Suppressor macrophage (primary cell): Measurements from ENCODE around the gene HSD3B7.
"Not testable (repeated sequence)": the region's sequence is repeated elsewhere in the genome, so short reads cannot be mapped to it uniquely, and the experiment has no call there.

Experiments used
- DNase-seq, 4 experiments: peaks; one replicate each; pipeline ENCODE4 v3.0.0-alpha.2; 2020 to 2022

HSD3B7 gene

DNA sequence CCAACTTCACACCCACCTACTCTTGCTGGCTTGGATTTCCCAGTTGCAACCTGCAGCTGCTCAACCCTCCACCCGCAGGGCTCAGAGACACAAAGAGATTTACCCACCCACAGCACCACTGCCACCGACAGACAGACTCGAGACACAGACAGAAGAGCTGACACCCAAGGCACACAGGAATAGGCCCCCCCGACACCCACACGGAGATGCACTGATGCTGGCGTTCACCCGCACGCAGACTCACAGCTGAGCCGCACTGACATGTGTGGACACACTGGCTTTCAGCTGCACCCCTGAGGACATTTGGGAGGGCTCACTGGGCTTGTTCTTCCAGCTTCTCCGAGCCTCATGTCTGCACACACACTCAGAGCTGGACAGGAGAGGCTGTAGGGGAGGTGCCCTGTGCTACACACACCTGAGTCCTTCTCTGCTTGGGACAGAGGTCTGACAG lies 17.3 kb downstream of the HSD3B7 start:
- no peak for DNase-seq

DNA sequence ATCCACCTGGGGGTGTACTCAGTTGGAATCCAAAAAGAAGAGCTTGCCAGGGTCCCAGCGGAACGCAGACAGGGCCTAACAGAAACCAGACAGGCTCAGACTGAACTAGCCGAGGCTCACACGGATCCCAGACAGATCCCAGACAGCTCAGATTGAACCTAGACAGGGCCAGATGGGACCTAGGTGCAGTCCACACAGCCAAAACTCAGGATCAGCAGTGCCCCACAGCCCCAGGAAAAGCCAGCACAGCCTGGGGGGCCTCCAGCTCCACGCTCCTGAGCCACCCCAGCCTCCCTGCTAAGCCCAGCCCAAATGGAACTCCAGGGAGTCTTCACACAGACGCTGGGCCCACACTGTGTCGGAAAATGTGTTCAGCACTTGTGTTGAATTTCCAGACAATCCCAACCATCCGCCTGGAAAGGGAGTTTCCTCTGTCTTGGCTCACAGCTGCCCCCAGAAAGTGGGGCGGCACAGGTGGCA lies 17.9 kb downstream of the HSD3B7 start:
- DNase-seq = no peak

DNA sequence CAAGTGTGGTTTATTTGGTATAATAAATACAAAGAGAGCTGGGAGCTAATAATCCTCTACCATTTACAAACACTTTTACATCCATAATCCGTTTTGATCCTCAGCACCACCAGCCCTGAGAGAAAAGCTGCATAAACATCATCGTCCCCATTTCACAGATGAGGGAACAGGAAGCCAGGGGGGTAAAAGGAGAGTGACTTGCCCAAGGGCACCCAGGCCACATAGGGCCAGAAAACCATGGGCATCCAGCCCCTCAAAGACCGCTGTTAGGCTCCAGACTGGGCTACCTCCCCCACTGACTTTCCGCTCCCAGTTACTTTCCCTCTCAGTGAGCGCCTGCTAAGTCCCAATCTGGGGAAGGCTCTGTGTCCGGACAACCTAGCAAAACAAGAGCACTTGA lies 18.7 kb downstream of the HSD3B7 start:
- no peak for DNase-seq

- DNase-seq = no peak
Measured at GRCh38 chr16:31004658-31005057, 19.7 kb downstream of the HSD3B7 start.

GRCh38 chr16:31005350-31006085 lies 20.5 kb downstream of the HSD3B7 start:
- DNase-seq = peak; percentile 54 to 79 (median 76)

DNA sequence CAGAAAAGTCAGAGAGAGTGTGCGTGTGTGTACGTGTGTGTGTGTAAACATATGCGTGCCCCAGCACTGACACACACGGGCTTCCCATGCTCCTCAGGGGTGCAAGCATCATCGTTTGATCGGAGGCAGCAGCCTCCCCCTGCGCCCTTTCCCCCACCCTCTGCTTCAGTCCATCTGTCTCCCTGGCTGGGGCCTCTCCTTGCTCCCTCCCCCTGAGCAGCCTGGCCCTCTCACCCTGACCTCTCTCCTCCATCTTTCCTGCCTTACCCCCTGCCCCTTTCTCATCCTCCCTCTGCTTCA lies 21.0 kb downstream of the HSD3B7 start:
- no peak for DNase-seq

DNA sequence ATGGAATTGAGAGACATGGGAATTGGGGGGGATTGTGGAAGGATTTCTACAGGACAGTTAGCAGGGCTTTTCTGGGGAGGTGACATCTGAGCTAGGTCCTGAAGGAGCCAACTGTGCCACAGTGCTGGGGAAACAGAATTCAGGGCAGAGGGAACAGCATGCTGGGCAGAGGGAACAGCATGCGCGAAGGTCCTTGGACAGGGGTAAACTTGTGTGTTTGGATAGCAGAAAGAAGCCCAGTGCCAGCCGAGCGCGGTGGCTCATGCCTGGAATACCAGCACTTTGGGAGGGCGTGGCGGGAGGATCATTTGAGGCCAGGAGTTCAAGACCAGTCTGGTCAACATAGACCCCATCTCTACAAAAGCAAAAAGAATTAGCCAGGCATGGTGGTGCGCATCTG lies 21.6 kb downstream of the HSD3B7 start:
- DNase-seq = no peak

- DNase-seq = no peak
Measured at GRCh38 chr16:31007684-31008083, 22.7 kb downstream of the HSD3B7 start.

DNA sequence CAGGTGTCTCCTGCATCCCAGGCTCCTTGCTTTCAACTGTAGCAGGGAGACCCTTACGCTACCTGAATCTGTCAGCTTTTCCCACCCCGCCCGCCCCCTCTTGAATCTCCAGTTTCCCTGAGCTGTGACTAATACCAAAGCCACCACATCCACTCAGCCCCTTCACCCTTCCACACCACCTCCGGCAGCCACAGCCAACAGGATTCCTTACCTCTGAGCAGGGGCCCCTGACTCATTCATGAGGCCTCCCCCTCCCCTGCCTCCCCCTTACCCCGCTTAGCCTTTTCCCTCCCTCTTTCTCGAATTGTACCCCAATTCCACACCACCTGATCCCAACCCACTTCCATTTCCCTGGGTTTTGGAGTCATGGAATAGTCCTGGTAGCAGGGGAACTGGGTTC lies 23.1 kb downstream of the HSD3B7 start:
- DNase-seq = no peak

DNA sequence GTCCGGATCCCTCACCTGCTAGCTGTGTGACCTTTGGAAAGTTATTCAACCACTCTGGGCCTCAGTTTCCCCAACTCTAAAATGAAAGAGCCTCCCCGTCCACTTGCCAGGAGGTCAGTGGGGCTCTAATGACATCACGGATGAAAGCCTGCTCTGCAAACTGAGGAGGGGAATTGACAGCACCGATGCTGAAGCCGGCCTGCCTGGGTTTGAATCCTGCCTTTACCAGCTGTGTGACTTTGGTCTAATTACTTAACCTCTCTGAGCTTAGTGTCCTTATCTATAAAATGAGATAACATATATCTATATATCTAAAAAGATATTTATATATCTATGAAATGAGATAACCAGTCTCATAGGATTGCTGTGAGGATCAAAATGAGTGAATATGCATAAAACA lies 23.5 kb downstream of the HSD3B7 start:
- no peak for DNase-seq

GRCh38 chr16:31009120-31009519 lies 24.1 kb downstream of the HSD3B7 start:
- DNase-seq = peak in 1 of 4 experiments; percentile 39

- DNase-seq = no peak
Measured at GRCh38 chr16:31009894-31010584, 25.0 kb downstream of the HSD3B7 start.

GRCh38 chr16:31010585-31011325 lies 25.7 kb downstream of the HSD3B7 start, which contains the start of gene STX1B:
TSS of gene STX1B (minus strand) at chr16:31010638. CDS start at chr16:31010396, 242 bp downstream.
- DNase-seq = no peak

- not testable (repeated sequence) for DNase-seq
Measured at GRCh38 chr16:31011815-31012214, 26.8 kb downstream of the HSD3B7 start.

- DNase-seq = not testable (repeated sequence)
Measured at GRCh38 chr16:31013292-31013691, 28.3 kb downstream of the HSD3B7 start.

DNA sequence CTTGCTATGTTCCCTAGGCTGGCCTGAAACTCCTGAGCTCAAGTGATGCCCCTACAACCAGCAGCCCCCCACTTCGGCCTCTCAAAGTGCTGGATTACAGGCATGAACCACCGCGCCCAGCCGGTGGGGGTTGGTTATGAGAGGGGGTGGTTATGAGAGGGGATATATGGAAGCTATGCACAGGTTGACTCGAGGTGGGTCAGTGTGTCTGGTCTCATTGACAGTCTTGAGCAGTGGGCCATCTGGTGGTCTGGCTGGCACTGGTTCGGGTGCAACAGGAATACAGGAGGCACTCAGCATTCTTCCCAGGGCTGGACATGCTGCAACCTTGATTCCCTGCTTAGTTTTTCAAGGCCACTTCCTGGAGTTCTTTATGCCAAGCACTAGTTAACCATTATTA lies 31.0 kb downstream of the HSD3B7 start:
- DNase-seq = no peak

DNA sequence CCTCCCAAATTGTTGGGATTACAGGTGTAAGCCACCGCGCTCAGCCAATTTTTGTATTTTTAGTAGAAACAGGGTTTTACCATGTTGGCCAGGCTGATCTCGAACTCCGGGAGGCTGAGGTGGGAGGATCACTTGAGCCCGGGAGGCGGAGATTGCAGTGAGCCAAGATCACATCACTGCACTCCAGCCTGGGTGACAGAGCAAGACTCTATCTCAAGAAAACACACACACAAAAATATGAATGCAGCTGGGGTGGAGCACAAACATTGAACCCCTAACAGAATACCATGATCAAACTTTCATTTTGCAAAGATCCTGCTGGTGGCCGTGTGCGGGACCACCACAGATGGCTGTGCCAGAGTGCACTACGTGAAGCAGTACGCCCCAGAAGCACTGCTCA lies 32.7 kb downstream of the HSD3B7 start:
- DNase-seq = not testable (repeated sequence)

DNA sequence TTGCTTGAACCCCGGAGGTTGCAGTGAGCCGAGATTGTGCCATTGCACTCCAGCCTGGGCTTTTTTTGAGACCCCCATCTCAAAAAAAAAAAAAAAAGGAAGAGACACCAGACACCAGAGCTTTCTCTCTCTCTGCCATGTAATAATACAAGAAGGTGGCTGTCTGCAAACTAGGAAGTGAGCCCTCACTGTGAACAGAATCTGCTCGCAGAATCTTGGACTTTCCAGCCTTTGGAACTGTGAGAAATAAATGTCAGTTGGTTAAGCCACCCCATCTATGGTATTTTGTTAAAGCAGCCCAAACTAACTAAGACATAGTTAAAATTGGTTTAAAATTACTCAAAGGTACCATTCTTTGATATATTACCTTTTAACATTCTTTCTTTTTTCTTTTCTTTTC lies 35.5 kb downstream of the HSD3B7 start:
- no peak for DNase-seq

- no peak for DNase-seq
Measured at GRCh38 chr16:31022544-31023251, 37.7 kb downstream of the HSD3B7 start.

- DNase-seq = no peak
Measured at GRCh38 chr16:31023252-31023602, 38.2 kb downstream of the HSD3B7 start.

DNA sequence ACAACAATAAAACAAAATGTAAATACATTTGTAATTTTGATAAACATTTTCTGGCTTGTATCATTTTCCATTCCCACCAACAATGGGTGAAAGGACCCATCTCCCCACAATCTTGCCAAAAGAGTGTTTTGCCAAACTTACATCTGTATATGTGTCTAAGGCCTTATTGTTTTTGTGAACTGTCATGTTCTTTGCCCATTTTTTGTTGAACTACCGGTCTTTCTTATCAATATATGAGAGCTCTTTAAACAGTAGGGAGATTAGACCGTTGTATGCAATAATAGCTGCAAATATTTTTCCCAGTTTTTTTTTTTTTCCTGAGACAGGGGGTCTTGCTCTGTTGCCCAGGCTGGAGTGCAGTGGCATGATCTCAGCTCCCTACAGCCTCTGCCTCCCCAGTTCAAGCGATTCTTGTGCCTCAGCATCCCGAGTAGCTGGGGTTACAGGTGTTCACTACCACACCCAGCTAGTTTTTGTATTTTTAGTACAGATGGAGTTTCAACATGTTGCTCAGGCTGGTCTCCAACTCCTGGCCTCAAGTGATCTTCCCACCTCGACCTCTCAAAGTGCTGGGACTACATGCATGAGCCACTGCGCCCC lies 38.7 kb downstream of the HSD3B7 start:
- no peak for DNase-seq

GRCh38 chr16:31025339-31025738 lies 40.3 kb downstream of the HSD3B7 start:
- DNase-seq = peak; percentile 80 to 93 (median 88)
